Measurements from ENCODE around the gene SYNRG.

SYNRG gene

GRCh38 chr17:37490022-37490587, 119.1 kb downstream of the SYNRG start:
- H2BK120ac ChIP-seq (ENCODE audit: low read depth, low read length): no peak overlapping the region
- H4K8ac ChIP-seq (ENCODE audit: low read depth, low read length): no peak overlapping the region
- peaks cover 2% of the 10 kb centered on the region for H3K79me1 ChIP-seq (ENCODE audit: low read depth, low read length)
- H3K4me3 ChIP-seq (ENCODE audit: low read length in 2 of 2): peak overlapping the region; percentile 83 to 89
- H3K14ac ChIP-seq (ENCODE audit: low read length): peak overlapping the region; percentile 1
- H3K4me2 ChIP-seq (ENCODE audit: insufficient read depth, low read length, poor library complexity, severe bottlenecking): peak overlapping the region; percentile 75
- peaks cover 0 to 7% (median 0%) of the 10 kb centered on the region in 3 experiments for H3K27me3 ChIP-seq (ENCODE audit: control insufficient read depth in 3 of 3, insufficient read depth in 3 of 3, low read depth in 1 of 3, low read length in 3 of 3)
- H3K27ac ChIP-seq (replicated peaks; ENCODE audit: low read length): no peak overlapping the region
- no peak overlapping the region for H2BK15ac ChIP-seq (ENCODE audit: low read length)
- H2BK12ac ChIP-seq (ENCODE audit: low read length): no peak overlapping the region
- WGBS, 2 donors (ENCODE audit: extremely low coverage in 2 of 2, insufficient read length in 2 of 2, insufficient replicate concordance in 1 of 2): no CpG with 5 or more reads among the region's 56 CpGs
- H3K4me1 ChIP-seq (ENCODE audit: control insufficient read depth in 2 of 2, insufficient read depth in 1 of 2, low read depth in 1 of 2, low read length in 2 of 2): peaks cover 11 to 18% of the 10 kb centered on the region in 2 donors
- peak overlapping the region; percentile 85 for H3K9ac ChIP-seq (ENCODE audit: low read depth, low read length, poor library complexity)
- peak; percentile 66 for DNase-seq (ENCODE audit: low spot score)
- H3K23ac ChIP-seq (ENCODE audit: low read depth, low read length, poor library complexity): no peak overlapping the region
- H4K91ac ChIP-seq (ENCODE audit: low read depth, low read length, poor library complexity): no peak overlapping the region
- no peak overlapping the region for H2AK5ac ChIP-seq (ENCODE audit: low read depth, low read length)
- no peak overlapping the region for H3K4ac ChIP-seq (ENCODE audit: low read length)
- H3K36me3 ChIP-seq (replicated peaks in 1 of 2; ENCODE audit: control insufficient read depth in 2 of 2, insufficient read depth in 2 of 2, low read length in 2 of 2): no peaks in the 10 kb centered on the region
- H3K18ac ChIP-seq (ENCODE audit: low read length): peak overlapping the region; percentile 81
- no peak overlapping the region for H2BK5ac ChIP-seq (ENCODE audit: low read length)
- no peaks in the 10 kb centered on the region for H3K9me3 ChIP-seq (replicated peaks in 1 of 2; ENCODE audit: control insufficient read depth in 2 of 2, insufficient read depth in 1 of 2, low read depth in 1 of 2, low read length in 2 of 2)
- peak overlapping the region; percentile 85 for H2AFZ ChIP-seq (ENCODE audit: low read length)

GRCh38 chr17:37489197-37490001, 119.8 kb downstream of the SYNRG start, which contains the start of gene DUSP14:
Gene DUSP14, plus strand, starts transcription at chr17:37489891. Its CDS starts 22,382 bp downstream, at chr17:37512273.
- Histone ChIP-seq H3K4me2 (ENCODE audit: insufficient read depth, low read length, poor library complexity, severe bottlenecking) (peak within 1 kb of the TSS; percentile 98), H2BK15ac (ENCODE audit: low read length) (peak within 1 kb of the TSS; percentile 89)
- peak; percentile 77 for DNase-seq (ENCODE audit: low spot score)

GRCh38 chr17:37488607-37489196, 120.5 kb downstream of the SYNRG start:
- H3K27ac ChIP-seq (replicated peaks; ENCODE audit: low read length): no peak overlapping the region
- no peaks in the 10 kb centered on the region for H3K9me3 ChIP-seq (replicated peaks in 1 of 2; ENCODE audit: control insufficient read depth in 2 of 2, insufficient read depth in 1 of 2, low read depth in 1 of 2, low read length in 2 of 2)
- no peak overlapping the region for H2BK12ac ChIP-seq (ENCODE audit: low read length)
- no peak overlapping the region for H2AK5ac ChIP-seq (ENCODE audit: low read depth, low read length)
- DNase-seq (ENCODE audit: low spot score): peak; percentile 33
- peak overlapping the region; percentile 98 for H2AFZ ChIP-seq (ENCODE audit: low read length)
- H3K36me3 ChIP-seq (replicated peaks in 1 of 2; ENCODE audit: control insufficient read depth in 2 of 2, insufficient read depth in 2 of 2, low read length in 2 of 2): no peaks in the 10 kb centered on the region
- peak overlapping the region; percentile 83 to 91 for H3K4me3 ChIP-seq (ENCODE audit: low read length in 2 of 2)
- peak overlapping the region; percentile 89 for H2BK15ac ChIP-seq (ENCODE audit: low read length)
- no peak overlapping the region for H4K8ac ChIP-seq (ENCODE audit: low read depth, low read length)
- WGBS, 2 donors (ENCODE audit: extremely low coverage in 2 of 2, insufficient read length in 2 of 2, insufficient replicate concordance in 1 of 2): no CpG with 5 or more reads among the region's 25 CpGs
- H3K23ac ChIP-seq (ENCODE audit: low read depth, low read length, poor library complexity): peak overlapping the region; percentile 38
- H2BK120ac ChIP-seq (ENCODE audit: low read depth, low read length): no peak overlapping the region
- no peak overlapping the region for H2BK5ac ChIP-seq (ENCODE audit: low read length)
- no peak overlapping the region for H3K14ac ChIP-seq (ENCODE audit: low read length)
- H4K91ac ChIP-seq (ENCODE audit: low read depth, low read length, poor library complexity): no peak overlapping the region
- peaks cover 0 to 7% (median 0%) of the 10 kb centered on the region in 3 experiments for H3K27me3 ChIP-seq (ENCODE audit: control insufficient read depth in 3 of 3, insufficient read depth in 3 of 3, low read depth in 1 of 3, low read length in 3 of 3)
- H3K79me1 ChIP-seq (ENCODE audit: low read depth, low read length): no peaks in the 10 kb centered on the region
- peaks cover 10 to 12% of the 10 kb centered on the region in 2 donors for H3K4me1 ChIP-seq (ENCODE audit: control insufficient read depth in 2 of 2, insufficient read depth in 1 of 2, low read depth in 1 of 2, low read length in 2 of 2)
- peak overlapping the region; percentile 98 for H3K4me2 ChIP-seq (ENCODE audit: insufficient read depth, low read length, poor library complexity, severe bottlenecking)
- peak overlapping the region; percentile 98 for H3K18ac ChIP-seq (ENCODE audit: low read length)
- H3K4ac ChIP-seq (ENCODE audit: low read length): no peak overlapping the region
- peak overlapping the region; percentile 74 for H3K9ac ChIP-seq (ENCODE audit: low read depth, low read length, poor library complexity)

More at GRCh38 chr17:37489197-37490001, 119.8 kb downstream of the SYNRG start, which contains the start of gene DUSP14:
- Histone ChIP-seq H2BK120ac (ENCODE audit: low read depth, low read length) (no peak within 1 kb of the TSS), H3K79me1 (ENCODE audit: low read depth, low read length) (peaks cover under 1% of the 10 kb centered on the region), H4K91ac (ENCODE audit: low read depth, low read length, poor library complexity) (no peak within 1 kb of the TSS), H3K9ac (ENCODE audit: low read depth, low read length, poor library complexity) (peak within 1 kb of the TSS; percentile 91), H3K14ac (ENCODE audit: low read length) (peak within 1 kb of the TSS; percentile 1), H2AK5ac (ENCODE audit: low read depth, low read length) (no peak within 1 kb of the TSS), H3K4me1 (ENCODE audit: control insufficient read depth in 2 of 2, insufficient read depth in 1 of 2, low read depth in 1 of 2, low read length in 2 of 2) (peaks cover 10 to 14% of the 10 kb centered on the region in 2 donors), H3K4me3 (ENCODE audit: low read length in 2 of 2) (peak within 1 kb of the TSS; percentile 83 to 91), H3K36me3 (replicated peaks in 1 of 2; ENCODE audit: control insufficient read depth in 2 of 2, insufficient read depth in 2 of 2, low read length in 2 of 2) (no peaks in the 10 kb centered on the region), H3K27ac (replicated peaks; ENCODE audit: low read length) (no peak within 1 kb of the TSS), H2AFZ (ENCODE audit: low read length) (peak within 1 kb of the TSS; percentile 98), H4K8ac (ENCODE audit: low read depth, low read length) (no peak within 1 kb of the TSS), H3K23ac (ENCODE audit: low read depth, low read length, poor library complexity) (peak within 1 kb of the TSS; percentile 38), H2BK12ac (ENCODE audit: low read length) (peak within 1 kb of the TSS; percentile 4), H3K9me3 (replicated peaks in 1 of 2; ENCODE audit: control insufficient read depth in 2 of 2, insufficient read depth in 1 of 2, low read depth in 1 of 2, low read length in 2 of 2) (no peaks in the 10 kb centered on the region), H2BK5ac (ENCODE audit: low read length) (no peak within 1 kb of the TSS), H3K18ac (ENCODE audit: low read length) (peak within 1 kb of the TSS; percentile 98), H3K4ac (ENCODE audit: low read length) (no peak within 1 kb of the TSS), H3K27me3 (ENCODE audit: control insufficient read depth in 3 of 3, insufficient read depth in 3 of 3, low read depth in 1 of 3, low read length in 3 of 3) (peaks cover 0 to 7% (median 0%) of the 10 kb centered on the region in 3 experiments)
- WGBS, 2 donors (ENCODE audit: extremely low coverage in 2 of 2, insufficient read length in 2 of 2, insufficient replicate concordance in 1 of 2): no CpG with 5 or more reads among the region's 100 CpGs
